Right kidney (tissue), 9 donors: ENCODE measurements around the gene MARK3.
A peak's percentile ranks its signal among the peaks of the same experiment; 100 is the strongest.
"Not testable (repeated sequence)": the region's sequence is repeated elsewhere in the genome, so short reads cannot be mapped to it uniquely, and the experiment has no call there.

ENCODE experiments used
- DNase-seq: peaks from one replicate; pipeline ENCODE4 v3.0.0-alpha.2; 2016
- long read RNA-seq, 8 donors: transcript quantifications; one replicate each; lab custom pipeline, GENCODE V29; 2026

The MARK3 gene
- long read RNA-seq, donor 1, partial matches to known transcripts, result 10 of 15 reads
- long read RNA-seq, donor 1, other reads (novel, unspliced or antisense), result 0 of 15 reads
- long read RNA-seq, donor 2, partial matches to known transcripts, result 120 of 128 reads
- long read RNA-seq, donor 2, other reads (novel, unspliced or antisense), result 0 of 128 reads
- long read RNA-seq, donor 3, partial matches to known transcripts, result 0 of 4 reads
- long read RNA-seq, donor 3, other reads (novel, unspliced or antisense), result 0 of 4 reads
- long read RNA-seq, donor 4, partial matches to known transcripts, result 0 of 8 reads
- long read RNA-seq, donor 4, other reads (novel, unspliced or antisense), result 0 of 8 reads
- long read RNA-seq, donor 5, partial matches to known transcripts, result 0 of 11 reads
- long read RNA-seq, donor 5, other reads (novel, unspliced or antisense), result 0 of 11 reads
- long read RNA-seq, donor 6, partial matches to known transcripts, result 5 of 12 reads
- long read RNA-seq, donor 6, other reads (novel, unspliced or antisense), result 0 of 12 reads
- long read RNA-seq, donor 7, result 0 reads
- long read RNA-seq, donor 8, transcript MARK3-202 (16 exons, 3,283 nt), result major isoform, 6 of 12 reads
- long read RNA-seq, donor 8, partial matches to known transcripts, result 0 of 12 reads
- long read RNA-seq, donor 8, other reads (novel, unspliced or antisense), result 0 of 12 reads

DNA sequence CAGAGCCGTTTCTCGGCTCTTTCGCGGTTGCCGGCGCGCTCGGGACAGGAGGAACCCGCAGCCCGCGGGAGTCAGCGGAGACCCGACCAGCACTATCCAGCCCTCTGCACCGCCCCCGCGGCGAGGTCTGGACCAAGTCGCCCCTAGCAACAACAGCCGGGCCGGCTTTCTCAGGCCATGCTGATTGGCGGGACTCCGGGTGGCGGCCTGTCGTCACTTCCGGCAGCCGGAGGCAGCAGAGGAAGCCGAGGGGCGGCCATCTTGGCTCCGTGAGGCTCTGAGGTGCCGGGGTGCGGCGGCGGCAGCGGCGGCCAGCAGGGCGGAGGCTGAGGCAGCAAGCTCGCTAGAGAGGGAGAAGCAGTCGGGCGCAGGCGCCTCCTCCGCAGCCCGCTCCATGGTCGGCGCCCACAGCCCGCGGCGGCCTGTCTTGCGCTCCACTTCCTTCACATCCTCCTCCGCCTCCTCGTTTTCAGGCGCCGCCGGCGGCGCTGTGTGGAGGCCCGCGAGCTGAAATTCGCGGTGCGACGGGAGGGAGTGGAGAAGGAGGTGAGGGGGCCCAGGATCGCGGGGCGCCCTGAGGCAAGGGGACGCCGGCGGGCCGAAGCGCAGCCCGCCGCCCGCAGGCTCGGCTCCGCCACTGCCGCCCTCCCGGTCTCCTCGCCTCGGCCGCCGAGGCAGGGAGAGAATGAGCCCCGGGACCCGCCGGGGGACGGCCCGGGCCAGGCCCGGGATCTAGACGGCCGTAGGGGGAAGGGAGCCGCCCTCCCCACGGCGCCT lies at the start of gene MARK3:
Gene MARK3, plus strand, starts transcription at position 264 of the 777 bp plus-strand sequence. CDS start 615 bp downstream, outside the sequence.
- DNase-seq, result peak; percentile 97

DNA sequence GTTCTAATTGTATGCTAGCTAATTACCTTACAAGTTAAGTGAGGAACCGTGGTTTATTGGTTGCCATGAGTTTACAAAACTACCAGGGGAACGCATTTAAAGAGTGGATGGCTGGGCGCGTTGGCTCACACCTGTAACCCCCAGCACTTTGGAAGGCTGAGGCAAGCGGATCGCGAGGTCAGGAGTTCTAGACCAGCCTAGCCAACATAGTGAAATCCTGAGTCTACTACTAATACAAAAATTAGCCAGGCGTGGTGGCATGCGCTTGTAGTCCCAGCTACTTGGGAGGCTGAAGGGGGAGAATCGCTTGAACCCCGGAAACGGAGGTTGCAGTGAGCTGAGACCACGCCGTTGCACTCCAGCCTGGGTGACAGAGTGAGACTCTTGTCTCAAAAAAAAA lies 49.0 kb upstream of the MARK3 start:
- no peak for DNase-seq

DNA sequence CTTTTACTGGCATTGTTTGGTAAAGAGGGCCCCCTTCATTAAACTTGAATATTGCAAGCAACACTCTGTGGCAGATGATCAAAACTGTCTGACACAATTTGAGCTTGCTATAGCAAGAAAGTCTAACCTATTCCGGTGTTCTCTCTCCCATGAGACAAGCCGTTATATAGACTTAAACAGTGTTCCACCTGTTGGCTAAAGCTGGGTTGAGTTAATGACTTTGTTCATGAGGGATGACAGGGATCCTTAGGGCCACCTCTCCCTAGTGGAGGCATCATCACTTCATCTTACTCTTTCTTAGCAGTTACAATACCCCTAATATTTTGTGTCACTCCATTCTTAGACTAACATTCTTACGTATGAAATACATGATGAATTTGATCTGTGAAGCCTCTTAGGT lies 47.4 kb upstream of the MARK3 start:
- DNase-seq, result no peak

- DNase-seq, result no peak
Measured at GRCh38 chr14:103339561-103339960, 45.7 kb upstream of the MARK3 start.

DNA sequence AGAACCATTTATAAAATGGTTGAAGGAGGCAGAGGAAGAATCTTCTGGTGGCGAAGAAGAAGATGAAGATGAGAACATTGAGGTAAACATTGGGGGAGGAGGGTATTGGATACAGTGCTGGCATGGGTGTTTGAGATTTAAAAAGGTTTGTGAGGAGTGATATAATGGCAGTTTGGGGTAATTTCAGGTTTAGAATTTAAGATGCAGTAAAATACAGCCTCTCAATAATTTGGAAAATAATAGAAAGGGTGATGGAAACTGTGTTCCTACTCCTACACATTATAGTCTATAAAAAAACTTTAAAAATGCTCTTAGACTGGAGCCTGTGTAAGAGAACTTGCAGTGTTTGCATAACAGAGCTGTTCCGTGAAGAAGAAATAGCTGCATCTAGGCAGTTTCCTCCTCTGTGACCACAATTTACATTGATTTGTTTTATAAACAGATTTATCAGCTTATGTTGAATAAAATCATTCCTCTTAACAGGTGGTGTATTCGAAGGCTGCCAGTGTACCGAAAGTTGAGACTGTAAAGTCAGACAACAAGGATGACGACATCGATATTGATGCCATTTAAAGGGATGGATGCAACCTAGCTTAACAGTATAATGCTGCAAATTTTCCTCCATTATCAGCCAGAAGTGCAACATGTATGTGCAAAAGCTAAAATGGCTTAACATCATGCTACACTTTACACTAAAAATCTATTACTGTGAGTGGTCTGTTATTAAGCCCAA lies 44.6 kb upstream of the MARK3 start:
- DNase-seq, result no peak

- no peak for DNase-seq
Measured at GRCh38 chr14:103341250-103342129, 43.7 kb upstream of the MARK3 start.

- no peak for DNase-seq
Measured at GRCh38 chr14:103343164-103343879, 41.9 kb upstream of the MARK3 start.

DNA sequence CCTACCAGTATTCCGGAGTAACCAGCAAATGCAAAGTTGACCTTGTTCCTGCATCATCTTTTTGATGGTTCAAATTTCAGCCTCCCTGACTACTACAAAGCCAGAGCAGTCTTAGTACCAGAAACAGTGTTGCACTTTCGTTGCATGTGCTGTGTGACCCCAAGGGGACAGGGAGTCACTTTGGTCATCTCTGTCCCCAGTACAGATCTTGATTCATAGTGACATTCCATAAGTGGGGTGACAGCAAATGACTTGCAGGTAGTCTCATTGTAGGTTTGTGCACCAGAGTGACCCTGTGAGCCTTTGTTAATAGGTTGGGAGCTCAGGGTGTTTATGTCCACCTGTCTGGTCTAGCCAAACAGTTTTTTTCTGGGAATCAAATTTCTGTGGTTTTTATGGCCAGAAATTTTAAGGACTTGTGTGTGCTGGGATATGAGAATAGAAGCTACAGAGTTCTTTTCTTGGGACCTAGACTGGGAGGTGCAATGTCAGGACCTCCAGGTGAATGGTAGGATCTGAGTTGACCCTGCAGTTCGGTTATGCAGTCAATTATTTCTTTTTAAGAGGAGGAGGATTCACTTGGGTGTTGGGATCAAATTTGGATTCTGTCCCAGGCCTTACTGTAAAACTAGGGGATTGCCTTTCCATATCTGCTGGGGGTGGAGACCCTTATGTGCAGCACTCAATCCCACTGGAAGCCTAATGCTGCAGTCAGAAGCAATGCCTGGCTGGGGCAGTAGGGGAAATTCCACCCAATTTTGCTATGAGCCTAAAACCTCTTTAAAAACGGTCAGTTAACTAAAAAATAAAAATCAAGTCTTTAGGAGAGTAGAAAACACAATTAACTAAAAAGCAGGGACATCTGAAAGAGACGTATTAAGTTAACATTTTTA lies 41.1 kb upstream of the MARK3 start:
- DNase-seq, result no peak

DNA sequence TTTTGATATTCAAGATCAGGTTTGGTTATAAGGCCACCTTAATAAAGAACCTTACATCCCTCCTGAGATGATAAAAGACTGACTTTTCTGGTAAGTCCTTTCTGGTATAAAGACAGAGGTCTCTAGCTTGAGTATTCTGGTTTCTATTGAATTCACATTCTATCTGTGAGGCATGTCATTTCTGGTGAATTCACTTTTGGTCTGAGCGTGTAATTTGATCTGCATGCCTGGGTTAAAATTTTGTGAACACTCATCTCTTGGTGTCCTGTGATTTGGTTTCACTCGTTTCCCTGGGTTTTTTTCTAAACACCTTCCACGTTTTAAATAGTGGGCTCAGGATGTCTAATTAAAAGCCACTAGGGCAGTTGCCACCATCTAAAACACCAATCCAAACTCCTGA lies 38.9 kb upstream of the MARK3 start:
- no peak for DNase-seq

DNA sequence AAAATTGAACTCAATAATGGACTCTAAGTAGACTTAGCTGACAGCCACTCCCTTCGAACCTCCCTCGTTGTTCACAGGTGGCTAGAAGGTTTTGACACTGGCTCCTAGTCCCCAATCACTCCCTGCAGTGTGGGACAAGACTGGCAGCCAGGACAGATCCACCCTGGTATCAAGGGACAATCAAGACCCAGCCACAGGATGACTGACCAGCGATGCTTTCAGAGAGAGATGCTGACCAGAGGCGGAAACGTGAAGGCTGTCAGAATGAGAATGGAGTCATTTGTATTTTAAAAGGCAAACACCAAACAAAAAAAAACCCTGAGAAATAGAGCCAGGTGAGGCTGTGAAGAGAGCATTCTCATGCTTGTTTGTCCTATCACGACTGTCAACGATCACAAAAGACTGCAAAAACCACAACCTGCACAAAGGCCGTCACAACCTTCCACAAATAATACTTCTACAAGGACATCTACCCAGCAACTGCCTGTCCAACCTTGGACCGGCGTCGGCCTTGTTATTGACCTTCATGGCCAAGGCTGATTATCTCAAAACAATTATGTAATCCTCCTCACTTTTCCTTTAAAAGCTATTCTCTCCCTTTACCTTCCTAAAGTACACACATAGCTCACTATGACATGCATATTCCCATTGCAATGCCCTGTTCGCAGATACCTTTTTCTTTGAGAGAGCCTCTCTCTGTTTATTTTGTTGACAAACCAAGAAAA lies 38.0 kb upstream of the MARK3 start:
- DNase-seq, result no peak

DNA sequence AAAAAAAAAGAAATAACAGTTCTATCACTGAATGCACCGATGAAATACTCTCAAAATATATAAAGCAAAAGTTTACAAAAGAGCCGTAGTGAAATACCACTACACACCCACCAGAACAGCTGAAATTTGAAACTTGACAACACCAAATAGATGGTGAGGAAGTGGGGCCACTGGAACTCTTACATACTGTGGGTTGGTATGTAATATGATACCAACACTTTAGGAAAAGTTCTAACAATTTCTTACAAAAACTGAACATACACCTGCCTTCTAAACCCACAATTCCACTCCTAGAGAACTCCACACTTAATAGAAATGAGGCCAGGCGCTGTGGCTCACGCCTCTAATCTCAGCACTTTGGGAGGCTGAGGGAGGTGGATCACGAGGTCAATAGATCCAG lies 37.1 kb upstream of the MARK3 start:
- no peak for DNase-seq

GRCh38 chr14:103349982-103350381 lies 35.2 kb upstream of the MARK3 start:
- DNase-seq, result no peak

GRCh38 chr14:103353362-103353761 lies 31.9 kb upstream of the MARK3 start:
- no peak for DNase-seq

DNA sequence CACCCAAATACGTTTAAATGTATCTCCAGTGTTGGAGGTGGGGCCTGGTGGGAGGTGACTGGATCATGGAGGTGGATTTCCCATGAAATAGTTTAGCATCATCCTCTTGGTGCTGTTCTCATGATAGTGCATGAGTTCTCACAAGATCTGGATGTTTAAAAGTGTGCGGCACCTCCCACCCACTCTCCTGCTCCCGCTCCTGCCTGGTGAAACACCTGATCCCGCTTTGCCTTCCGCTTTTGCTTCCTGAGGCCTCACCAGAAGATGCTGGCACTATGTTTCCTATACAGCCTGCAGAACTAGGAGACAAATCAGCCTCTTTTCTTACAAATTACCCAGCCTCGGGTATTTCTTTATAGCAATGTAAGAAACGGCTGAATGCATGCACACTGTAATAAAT lies 31.1 kb upstream of the MARK3 start:
- DNase-seq, result no peak

DNA sequence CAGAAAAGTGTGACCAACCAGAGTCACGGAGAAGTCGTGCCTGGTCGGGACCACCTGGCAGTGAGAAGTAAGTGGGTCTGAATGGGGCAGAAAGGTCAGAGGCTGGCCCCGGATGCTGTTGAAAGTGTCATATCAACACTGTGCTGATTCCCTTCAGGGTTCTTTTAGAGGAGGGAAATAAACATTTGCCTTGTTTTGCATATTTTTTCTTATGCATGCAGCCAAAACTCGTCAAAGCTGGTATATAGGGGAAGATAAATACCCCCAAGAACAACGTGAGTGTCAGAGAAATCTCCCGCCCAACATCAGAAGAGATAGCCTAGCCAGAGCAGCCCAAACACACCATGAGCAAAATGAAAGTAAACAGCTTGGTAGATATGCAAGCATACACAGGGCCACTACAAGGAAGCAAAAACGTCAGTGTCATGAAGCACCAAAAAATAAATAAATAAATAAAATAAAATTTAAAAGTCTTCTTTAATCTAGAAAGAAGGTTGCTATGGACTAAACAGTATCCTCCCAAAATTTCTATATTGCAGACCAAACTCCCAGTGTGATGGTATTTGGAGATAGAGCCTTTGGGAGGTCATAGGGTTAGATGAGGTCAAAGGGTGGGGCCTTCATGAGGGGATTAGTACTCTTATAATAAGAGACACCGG lies 29.1 kb upstream of the MARK3 start:
- no peak for DNase-seq

GRCh38 chr14:103357552-103357951 lies 27.7 kb upstream of the MARK3 start:
- DNase-seq, result not testable (repeated sequence)

DNA sequence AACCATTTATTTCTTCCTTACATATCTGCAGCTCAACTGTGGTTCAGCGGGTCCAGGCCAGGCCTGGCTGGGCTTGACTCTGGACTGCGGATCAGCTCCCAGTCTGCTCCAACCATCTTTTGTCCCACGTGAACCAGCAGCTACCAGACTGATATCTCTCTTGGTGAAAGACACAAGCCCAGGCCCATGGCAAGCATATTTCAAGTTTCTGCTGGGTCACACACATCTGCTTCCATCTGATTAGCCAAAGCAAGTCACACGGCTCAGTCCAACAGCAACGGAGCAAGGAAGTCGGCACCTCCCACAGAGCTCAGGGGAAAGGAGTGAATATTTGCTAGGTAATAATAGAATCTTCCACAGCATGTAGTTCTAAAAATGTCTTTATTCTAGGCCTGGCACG lies 24.7 kb upstream of the MARK3 start:
- no peak for DNase-seq

DNA sequence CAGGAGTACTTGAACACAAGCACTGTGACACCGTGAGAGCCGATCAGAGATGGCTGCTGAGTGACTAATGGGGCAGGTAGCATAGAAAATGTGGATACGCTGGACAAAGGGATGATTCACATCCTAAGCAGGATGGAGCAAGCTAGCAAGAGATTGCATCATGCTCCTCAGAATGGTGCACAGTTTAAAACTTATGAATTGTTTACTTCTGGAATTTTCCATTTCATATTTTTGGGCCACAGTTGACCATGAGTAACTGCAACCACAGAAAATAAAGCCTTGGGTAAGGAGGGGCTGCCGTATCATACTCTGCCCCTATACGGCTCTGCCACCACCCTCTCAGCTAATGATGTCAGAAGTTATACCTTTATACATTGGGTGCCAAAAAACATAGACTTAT lies 23.3 kb upstream of the MARK3 start:
- no peak for DNase-seq
